Activated CD8-positive, alpha-beta memory T cell treated with anti-CD3 and anti-CD28 coated beads for 36 hours (primary cell): Measurements from ENCODE around the gene CCBE1. TPM values are rescaled to one million over a fixed set of nuclear protein-coding genes. Genes with fewer than 3 reads are reported as not detected.
"Not testable (repeated sequence)": the region's sequence is repeated elsewhere in the genome, so short reads cannot be mapped to it uniquely, and the experiment has no call there.

Source experiments
- CTCF ChIA-PET: fragments of 350-600 bp; sonication (Branson Sonifier 250); formaldehyde crosslinking; loops from one replicate; lab custom pipeline; 2021; ENCODE audit warnings: antibody characterized with exemption; lab: Charles Lee
- POLR2A ChIA-PET: fragments of 350-600 bp; sonication (Branson Sonifier 250); formaldehyde crosslinking; loops from one replicate; lab custom pipeline; 2021; ENCODE audit warnings: antibody characterized with exemption; lab: Charles Lee
- total RNA-seq, 2 experiments: library from RNA; stranded (reverse); gene quantifications; one replicate each; pipeline ENCODE4 v1.2.3, GENCODE V29; 2021

CCBE1 gene
- total RNA-seq, 2 experiments from 2014 or later: not detected

GRCh38 chr18:59690186-59690982, 6.8 kb downstream of the CCBE1 start:
- CTCF ChIA-PET: no interaction called here
- POLR2A ChIA-PET: no interaction called here

- ChIA-PET CTCF (no interaction called here), POLR2A (no interaction called here)
These were observed 7.5 kb downstream of the CCBE1 start for GRCh38 chr18:59689756-59690155.

- ChIA-PET CTCF (no interaction called here), POLR2A (no interaction called here)
These were observed 11.0 kb downstream of the CCBE1 start for GRCh38 chr18:59686260-59686659.

- ChIA-PET POLR2A (no interaction called here), CTCF (interaction anchor here (1.3 kb wide), 1 partner anchor 12 kb away, joined by 4 read pairs; the partner anchor contains the start of gene CCBE1)
These were observed 11.7 kb downstream of the CCBE1 start for GRCh38 chr18:59685501-59685900.

- POLR2A ChIA-PET: no interaction called here
- CTCF ChIA-PET: interaction anchor here (1.3 kb wide), 1 partner anchor 13 kb away, joined by 4 read pairs; the partner anchor contains the start of gene CCBE1
These were observed 12.4 kb downstream of the CCBE1 start for GRCh38 chr18:59684777-59685176.

GRCh38 chr18:59681521-59682004, 15.7 kb downstream of the CCBE1 start:
- POLR2A ChIA-PET: no interaction called here
- CTCF ChIA-PET: interaction anchor here (1.5 kb wide), 1 partner anchor 16 kb away, joined by 4 read pairs; the partner anchor contains the start of gene CCBE1

GRCh38 chr18:59681051-59681450, 16.2 kb downstream of the CCBE1 start:
- CTCF ChIA-PET: interaction anchor here (0.7 to 1.5 kb wide), 2 partner anchors 16 to 29 kb away, joined by 3 to 4 read pairs; partner anchors contain the start of gene CCBE1
- POLR2A ChIA-PET: no interaction called here

- CTCF ChIA-PET: no interaction called here
These were observed 21.9 kb downstream of the CCBE1 start for GRCh38 chr18:59675346-59675745.

GRCh38 chr18:59674903-59675270, 22.3 kb downstream of the CCBE1 start:
- ChIA-PET POLR2A (interaction anchor here (0.5 kb wide), 1 partner anchor 80 kb away, joined by 3 read pairs; no protein-coding TSS in a partner anchor), CTCF (no interaction called here)

More at GRCh38 chr18:59675346-59675745, 21.9 kb downstream of the CCBE1 start:
- POLR2A ChIA-PET: interaction anchor here (0.5 kb wide), 1 partner anchor 81 kb away, joined by 3 read pairs; no protein-coding TSS in a partner anchor

GRCh38 chr18:59674186-59674902, 22.9 kb downstream of the CCBE1 start:
- CTCF ChIA-PET: no interaction called here
- POLR2A ChIA-PET: no interaction called here

- ChIA-PET CTCF (no interaction called here), POLR2A (no interaction called here)
These were observed 24.9 kb downstream of the CCBE1 start for GRCh38 chr18:59672235-59672711.

GRCh38 chr18:59671551-59671950, 25.7 kb downstream of the CCBE1 start:
- ChIA-PET POLR2A (no interaction called here), CTCF (no interaction called here)

GRCh38 chr18:59669872-59670657, 27.2 kb downstream of the CCBE1 start:
- ChIA-PET POLR2A (no interaction called here), CTCF (no interaction called here)

- ChIA-PET CTCF (no interaction called here), POLR2A (no interaction called here)
These were observed 29.7 kb downstream of the CCBE1 start for GRCh38 chr18:59667488-59667887.

GRCh38 chr18:59666007-59666402, 31.2 kb downstream of the CCBE1 start:
- POLR2A ChIA-PET: not testable (repeated sequence)

GRCh38 chr18:59665057-59666006, 31.9 kb downstream of the CCBE1 start:
- ChIA-PET CTCF (no interaction called here), POLR2A (no interaction called here)

More at GRCh38 chr18:59666007-59666402, 31.2 kb downstream of the CCBE1 start:
- CTCF ChIA-PET: not testable (repeated sequence)

- ChIA-PET POLR2A (no interaction called here), CTCF (no interaction called here)
These were observed 32.9 kb downstream of the CCBE1 start for GRCh38 chr18:59664329-59664728.

GRCh38 chr18:59663096-59663495, 34.1 kb downstream of the CCBE1 start:
- CTCF ChIA-PET: no interaction called here
- POLR2A ChIA-PET: no interaction called here
